Fibroblast of villous mesenchyme (primary cell): ENCODE measurements around the gene NPEPL1. TPM values are rescaled to one million over a fixed set of nuclear protein-coding genes. Genes with fewer than 3 reads are reported as not detected.

Source experiments
- DNase-seq: peaks from one replicate; pipeline ENCODE4 v3.0.0-alpha.2; 2010; ENCODE audit warnings: low read depth
- H3K4me3 ChIP-seq: 2 replicates; pipeline ENCODE4 v1.5.1; 2011; ENCODE audit warnings: low read depth, mild to moderate bottlenecking, low read length
- total RNA-seq: library from RNA; depleted of rRNA; stranded (reverse); fragments of >200 nt; gene quantifications from 2 replicates; pipeline ENCODE4 v1.2.3, GENCODE V29; 2012
- TF ChIP-seq, protein P1 (sequence below): IDR thresholded peaks from 2 replicates; pipeline ENCODE4 v1.5.1; 2012; ENCODE audit warnings: low read depth, mild to moderate bottlenecking, low read length; ENCODE audit not compliant: insufficient read depth

Gene NPEPL1
- total RNA-seq, 1 donor = 23.7 TPM

DNA sequence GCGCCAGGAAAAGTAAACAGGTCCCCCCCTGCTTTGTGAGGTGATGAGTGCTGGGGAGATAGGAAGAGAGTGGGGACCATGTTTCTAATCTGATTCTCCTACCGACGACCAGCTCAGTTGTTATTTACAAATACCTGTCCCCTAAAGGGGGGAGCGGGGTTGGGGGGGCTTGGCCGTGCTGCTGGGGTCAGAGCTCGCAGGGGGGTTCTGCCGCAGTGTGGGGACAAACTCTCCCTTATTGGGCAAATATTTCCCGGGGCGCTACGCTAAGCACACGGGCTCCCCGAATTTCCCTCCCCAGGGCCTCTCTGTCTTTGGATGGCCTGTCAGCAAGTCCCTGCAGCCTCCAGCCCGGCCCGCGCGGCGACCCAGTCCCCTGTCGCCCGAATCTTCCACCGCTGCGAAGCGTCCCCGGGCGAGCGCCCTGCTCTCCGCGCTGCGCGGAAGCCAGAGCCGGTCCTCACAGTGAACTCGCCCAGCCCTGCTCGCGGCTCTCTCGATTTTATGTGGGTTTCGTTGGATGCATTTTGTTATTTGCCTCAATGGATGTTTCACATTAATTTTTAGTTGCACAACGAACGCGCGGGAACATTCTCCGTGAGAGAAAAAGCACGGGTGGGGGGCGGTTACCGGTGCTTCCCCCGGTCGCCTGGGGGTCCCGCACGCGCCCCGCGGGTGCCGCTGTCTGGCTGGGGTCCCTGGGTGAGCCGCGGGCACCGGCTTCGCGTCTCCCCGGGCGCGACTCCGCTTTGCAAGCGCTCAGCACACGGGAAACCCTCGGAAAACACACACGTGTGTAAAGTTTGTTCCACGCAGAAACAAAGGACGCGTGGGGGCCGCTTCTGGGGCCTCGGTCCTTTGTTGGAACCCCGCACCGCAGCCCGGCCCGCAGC lies 43.1 kb upstream of the NPEPL1 start:
- TF ChIP-seq, protein P1, sequence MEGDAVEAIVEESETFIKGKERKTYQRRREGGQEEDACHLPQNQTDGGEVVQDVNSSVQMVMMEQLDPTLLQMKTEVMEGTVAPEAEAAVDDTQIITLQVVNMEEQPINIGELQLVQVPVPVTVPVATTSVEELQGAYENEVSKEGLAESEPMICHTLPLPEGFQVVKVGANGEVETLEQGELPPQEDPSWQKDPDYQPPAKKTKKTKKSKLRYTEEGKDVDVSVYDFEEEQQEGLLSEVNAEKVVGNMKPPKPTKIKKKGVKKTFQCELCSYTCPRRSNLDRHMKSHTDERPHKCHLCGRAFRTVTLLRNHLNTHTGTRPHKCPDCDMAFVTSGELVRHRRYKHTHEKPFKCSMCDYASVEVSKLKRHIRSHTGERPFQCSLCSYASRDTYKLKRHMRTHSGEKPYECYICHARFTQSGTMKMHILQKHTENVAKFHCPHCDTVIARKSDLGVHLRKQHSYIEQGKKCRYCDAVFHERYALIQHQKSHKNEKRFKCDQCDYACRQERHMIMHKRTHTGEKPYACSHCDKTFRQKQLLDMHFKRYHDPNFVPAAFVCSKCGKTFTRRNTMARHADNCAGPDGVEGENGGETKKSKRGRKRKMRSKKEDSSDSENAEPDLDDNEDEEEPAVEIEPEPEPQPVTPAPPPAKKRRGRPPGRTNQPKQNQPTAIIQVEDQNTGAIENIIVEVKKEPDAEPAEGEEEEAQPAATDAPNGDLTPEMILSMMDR = no peak
- peak overlapping the region; percentile 39 for H3K4me3 ChIP-seq

DNA sequence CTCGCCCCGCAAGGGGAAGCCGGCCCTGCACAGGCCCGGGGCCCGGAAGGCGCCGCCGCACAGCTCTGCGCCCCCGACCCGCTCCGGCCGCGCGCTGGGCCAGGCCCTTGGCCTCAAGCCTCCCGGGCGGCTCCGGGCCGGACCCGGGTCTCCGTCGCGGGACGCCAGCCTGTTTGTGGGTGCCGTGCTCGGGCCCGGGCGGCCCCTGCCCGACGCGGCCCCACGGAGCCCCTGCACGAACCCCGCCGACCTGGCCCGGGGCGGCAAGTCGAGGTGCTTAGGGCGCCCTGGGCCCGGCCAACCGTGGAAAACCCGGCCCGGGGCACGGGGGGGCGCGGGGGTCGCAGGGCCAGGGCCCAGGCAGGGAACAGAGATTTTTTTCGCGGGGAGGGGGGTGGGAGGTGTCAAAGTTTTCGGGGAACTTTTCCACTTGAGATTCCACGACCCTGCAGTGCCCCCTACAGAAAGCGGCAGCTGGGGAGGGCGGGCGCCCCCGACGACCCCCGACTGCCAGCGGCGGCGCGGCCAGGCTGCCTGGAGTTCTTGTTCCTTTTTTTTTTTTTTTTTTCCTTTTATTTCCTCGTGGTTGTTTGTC lies 42.3 kb upstream of the NPEPL1 start:
- peak overlapping the region; percentile 81 for H3K4me3 ChIP-seq
- TF ChIP-seq, protein P1 = no peak
- DNase-seq = no peak

More for the DNA sequence above, 43.1 kb upstream of the NPEPL1 start:
- DNase-seq = no peak

DNA sequence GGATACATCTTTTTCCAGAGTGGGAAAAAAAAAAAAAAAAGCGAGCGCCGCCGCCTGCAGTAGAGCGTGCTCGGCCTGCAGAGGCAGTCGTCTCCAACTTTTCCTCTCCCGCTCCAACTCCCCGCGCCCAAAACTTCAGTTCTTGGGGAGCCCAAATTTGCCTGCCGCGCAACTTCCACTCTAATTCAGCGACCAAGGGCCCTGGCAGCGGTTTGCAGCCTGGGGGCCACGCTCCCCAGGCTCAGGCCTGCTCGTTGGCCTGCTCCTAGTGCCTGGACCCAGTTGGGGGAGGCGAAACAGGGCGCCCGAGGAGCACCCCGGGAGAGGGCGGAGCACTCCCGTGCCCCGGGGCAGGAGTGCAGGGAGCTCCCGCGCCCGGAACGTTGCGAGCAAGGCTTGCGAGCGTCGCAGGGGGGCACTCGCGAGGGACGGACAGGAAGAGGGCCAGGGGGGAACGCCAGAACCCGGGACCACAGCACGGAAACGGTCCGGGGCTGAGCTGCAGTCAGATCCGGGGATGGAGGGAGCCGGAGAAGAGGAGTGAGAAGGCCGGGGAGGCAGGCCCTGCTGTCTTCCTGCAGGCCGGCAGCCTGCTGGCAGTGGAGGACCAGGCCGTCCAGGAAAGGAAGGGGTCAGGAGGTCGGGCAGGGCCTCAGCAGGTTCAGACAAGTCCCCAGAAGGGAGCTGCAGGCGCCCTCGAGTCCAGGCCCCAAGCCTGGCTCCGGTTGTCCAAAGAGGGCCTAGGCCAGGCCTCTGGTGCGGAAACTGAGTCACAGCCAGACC lies 41.6 kb upstream of the NPEPL1 start, which contains the start of gene STX16:
TSS of gene STX16 (plus strand) at position 508 of the 783 bp plus-strand sequence. CDS start 724 bp downstream, outside the sequence.
- DNase-seq = peak; percentile 94
- TF ChIP-seq, protein P1 = peak; percentile 54

DNA sequence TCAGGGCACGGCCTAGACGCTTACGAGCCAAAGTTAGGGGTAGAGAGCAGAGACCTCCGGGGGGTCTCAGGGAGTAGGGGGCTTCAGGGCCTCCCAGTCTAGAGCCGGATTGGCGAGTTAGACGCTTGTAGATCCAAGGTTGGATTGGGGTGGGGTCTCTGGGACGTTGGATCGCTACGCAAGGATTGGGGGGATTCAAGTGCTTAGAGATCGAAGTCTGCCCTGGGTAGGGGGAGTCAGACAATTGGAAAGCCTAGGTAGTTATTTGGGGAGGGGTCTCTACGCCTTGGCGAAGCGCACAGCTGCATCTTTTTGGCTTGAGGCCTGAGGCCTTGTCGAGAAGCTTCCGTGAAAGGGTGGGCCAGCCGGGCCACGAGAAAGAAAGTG lies 41.0 kb upstream of the NPEPL1 start:
- DNase-seq = no peak
- TF ChIP-seq, protein P1 = no peak

More for the DNA sequence above, 41.6 kb upstream of the NPEPL1 start, which contains the start of gene STX16:
- peak within 1 kb of the TSS; percentile 81 for H3K4me3 ChIP-seq

DNA sequence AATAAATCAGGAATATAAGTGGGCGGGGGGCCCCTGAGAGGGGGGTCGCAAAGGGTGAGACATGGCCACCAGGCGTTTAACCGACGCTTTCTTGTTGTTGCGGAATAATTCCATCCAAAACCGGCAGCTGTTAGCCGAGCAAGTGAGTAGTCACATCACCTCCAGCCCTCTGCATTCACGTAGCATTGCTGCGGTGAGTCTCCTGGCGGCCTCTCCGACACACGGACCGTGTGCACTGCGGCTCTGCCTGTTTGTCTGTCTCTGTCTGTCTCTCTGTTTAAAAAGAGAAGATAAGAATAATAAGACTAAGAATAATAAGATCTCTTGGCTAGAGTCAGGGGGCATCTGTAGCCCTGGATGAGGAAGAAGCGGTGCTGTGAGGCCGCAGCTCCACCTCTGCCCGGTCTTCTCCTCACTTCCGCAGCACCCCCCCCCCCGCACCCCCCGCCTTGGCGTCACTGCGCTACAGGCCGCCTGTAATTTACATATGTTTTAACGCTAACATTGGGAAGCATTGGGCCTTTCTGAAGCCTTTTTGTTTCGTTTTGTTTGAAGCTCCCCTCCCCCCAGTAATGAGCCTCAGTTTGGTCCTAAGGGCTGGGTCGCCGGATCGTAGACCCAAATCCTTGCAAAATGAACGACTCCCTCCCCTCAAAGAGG lies 40.5 kb upstream of the NPEPL1 start:
- DNase-seq = peak; percentile 91
- TF ChIP-seq, protein P1 = no peak
- H3K4me3 ChIP-seq = peak overlapping the region; percentile 81

More for the DNA sequence above, 41.0 kb upstream of the NPEPL1 start:
- H3K4me3 ChIP-seq = peak overlapping the region; percentile 81
